ENCODE results near the gene TNNC1.

The TNNC1 gene

DNA sequence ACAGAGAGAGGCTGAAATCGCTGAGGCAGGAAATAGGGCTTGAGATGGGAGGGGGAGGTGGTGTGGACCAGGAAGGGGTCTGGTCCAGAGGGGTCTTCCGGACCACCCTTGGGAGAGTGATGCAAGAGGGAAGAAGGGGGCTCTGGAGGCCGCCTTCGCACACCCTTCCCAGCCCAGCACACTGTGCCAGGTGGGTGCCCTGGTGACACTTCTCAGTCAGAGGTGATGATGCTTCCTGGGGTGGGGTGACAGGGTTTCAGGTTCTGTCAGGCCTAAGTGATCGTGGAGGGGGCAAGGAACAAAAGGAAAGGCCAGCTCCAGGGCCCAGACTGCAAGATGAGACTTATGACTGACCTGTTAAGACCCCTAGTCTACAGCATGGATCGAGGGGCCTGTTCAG is 21.6 kb downstream of the TNNC1 start:
- no peak for DNase-seq (ENCODE audit: low read depth in 2 of 2)

DNA sequence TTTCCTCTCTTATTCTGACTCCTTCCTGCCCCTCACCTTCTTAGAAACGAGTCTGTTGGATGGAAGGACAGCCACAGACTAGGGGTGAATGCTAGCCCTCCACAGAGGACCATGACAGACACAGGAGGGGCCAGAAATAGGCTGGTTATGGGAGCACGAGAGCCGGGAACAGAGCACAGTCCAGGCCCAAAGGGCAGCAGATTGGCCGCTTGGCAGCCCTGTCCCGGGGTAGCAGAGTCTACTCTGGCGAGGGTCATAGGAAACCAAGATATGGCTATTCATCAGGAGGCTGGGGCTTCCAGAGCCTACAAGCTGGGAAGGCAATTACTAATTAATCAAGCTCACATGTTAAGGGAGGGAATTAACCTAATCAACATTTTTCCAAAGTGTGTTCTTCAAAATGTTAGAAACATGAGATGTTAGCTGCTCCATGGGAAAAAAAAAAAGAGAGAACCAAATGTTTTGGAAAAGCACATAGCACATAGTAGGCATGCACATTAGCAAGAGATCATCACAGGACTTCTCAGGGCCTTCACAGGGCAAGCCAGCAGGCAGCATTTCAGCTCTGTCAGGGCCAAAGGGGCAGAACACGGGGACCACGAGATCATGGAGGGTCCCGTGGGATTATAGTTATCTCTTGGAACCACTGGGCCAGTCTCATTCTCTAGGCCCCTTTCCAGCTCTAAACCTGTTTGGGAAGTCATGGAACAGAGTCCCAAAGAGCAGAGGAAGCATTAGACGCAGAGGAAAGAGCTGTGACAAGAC is 22.2 kb downstream of the TNNC1 start:
- DNase-seq (ENCODE audit: low read depth in 2 of 2) = no peak

GRCh38 chr3:52430416-52430810 is 23.4 kb downstream of the TNNC1 start:
- no peak for DNase-seq (ENCODE audit: low read depth in 2 of 2)

DNA sequence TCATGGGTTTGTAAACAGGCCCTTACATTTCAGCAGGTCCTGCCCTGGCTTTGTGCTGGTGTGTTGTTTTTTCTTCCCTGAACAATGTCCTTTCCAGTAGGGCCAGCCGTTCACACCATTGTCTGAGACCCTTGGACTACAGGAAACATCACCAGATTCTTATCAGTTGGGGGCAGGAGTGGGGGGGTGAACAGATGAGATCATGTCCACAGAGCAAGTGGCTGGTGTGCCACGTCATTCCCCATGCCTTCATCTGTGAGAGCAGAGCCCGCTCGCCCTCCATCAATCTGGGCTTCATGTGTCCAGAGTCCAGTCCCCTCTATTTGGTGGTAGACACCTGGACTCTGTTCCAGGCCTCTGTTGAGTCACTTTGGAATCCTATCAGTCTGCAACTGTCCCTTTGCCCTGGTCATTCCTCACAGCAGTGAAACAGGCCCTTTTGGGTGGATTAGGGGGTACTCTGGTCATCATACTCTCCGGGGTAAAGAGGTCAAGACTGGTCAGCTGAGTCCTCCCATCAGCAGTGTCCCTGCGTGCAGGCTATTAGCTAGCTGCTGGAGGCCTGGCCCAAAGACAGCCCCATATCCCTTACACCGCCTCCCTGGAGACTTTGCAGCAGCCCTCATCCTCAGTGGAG is 23.9 kb downstream of the TNNC1 start:
- no peak for DNase-seq (ENCODE audit: low read depth in 2 of 2)

- DNase-seq (ENCODE audit: low read depth in 2 of 2) = no peak
These were observed 24.8 kb downstream of the TNNC1 start for GRCh38 chr3:52429031-52429430.

- no peak for DNase-seq (ENCODE audit: low read depth in 2 of 2)
These were observed 25.5 kb downstream of the TNNC1 start for GRCh38 chr3:52428151-52429005.

DNA sequence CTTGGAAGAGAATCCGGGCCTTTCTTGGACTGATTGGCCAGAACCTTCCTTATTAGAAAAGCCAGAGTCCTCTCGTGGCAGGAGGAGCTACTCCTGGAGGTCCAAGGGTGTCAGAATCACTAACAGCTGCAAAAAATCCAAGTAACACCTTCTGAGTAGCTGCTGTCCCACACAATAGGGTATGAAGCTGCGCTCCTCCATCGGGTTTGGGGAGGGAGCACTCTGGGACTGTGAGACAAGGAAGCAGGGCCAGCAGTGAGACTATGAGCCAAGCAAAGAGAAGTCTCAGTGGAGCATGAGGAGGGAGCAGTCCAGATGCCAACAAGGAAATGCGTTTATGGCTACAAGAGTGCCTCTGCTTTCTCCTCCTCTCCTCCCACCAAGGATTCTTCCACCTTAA is 30.7 kb downstream of the TNNC1 start:
- DNase-seq (ENCODE audit: low read depth in 2 of 2) = no peak

- DNase-seq (ENCODE audit: low read depth in 2 of 2) = no peak
These were observed 31.2 kb downstream of the TNNC1 start for GRCh38 chr3:52422669-52423068.

- no peak for DNase-seq (ENCODE audit: low read depth in 2 of 2)
These were observed 33.5 kb downstream of the TNNC1 start for GRCh38 chr3:52420388-52420787.

DNA sequence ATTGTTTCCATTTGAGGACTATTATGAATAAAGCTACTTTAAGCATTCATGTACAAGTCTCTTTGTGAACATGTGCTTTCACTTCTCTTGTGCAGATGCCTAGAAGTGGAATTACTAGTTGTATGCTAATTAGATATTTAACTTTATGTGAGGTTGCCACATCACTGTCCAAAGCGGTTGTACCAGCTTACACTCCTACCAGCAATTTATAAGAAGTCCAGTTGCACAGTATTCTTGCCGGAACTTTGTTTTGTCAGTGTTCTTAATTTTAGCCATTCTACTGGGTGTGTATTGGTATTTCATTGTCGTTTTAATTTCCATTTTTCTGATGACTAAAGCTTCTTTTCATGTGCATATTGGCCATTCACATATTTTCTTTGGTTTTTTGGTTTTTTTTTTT is 38.0 kb downstream of the TNNC1 start:
- no peak for DNase-seq (ENCODE audit: low read depth in 2 of 2)

DNA sequence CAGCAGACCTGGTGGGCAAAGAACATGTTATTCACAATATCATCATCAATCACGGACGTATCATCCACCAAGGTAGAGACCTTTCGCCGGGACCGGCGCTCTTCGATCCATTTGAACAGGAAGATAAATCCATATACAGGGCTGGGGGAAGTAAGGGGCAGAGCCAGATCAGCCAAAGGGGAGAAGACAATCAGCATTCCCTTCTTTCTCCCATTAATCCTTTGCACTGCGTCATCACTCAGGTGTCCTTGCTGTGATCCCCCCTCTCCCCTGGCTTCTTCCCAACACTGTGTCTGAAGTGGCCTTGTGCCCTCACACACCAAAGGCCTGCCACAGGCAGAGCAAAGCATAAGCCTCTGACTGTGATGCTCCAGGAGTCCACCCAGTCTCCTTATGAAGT is 45.4 kb downstream of the TNNC1 start:
- no peak for DNase-seq (ENCODE audit: low read depth in 2 of 2)

GRCh38 chr3:52407779-52408178 is 46.1 kb downstream of the TNNC1 start:
- DNase-seq (ENCODE audit: low read depth in 2 of 2) = no peak

GRCh38 chr3:52406791-52407510 is 46.9 kb downstream of the TNNC1 start:
- no peak for DNase-seq (ENCODE audit: low read depth in 2 of 2)

DNA sequence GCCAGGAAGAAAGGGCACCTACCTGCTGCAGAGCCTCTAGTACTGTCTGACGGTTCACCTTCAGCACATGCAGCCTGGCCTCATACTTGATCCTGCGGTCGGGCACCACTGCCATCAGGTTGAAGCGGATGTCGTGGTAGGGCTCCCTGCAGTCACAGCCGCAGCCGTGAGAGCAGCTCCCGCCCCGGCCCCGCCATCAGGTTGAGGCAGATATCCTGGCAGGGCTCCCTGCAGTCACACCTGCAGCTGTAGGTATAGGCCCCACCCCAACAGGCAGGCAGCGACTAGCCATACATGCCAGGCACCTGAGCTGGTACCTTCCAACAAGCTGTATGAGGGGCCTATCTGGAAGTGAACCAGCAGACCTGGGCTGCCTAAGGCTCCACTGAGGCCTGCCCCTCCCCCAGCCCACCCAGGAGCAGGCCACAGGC is 47.6 kb downstream of the TNNC1 start:
- DNase-seq (ENCODE audit: low read depth in 2 of 2) = no peak

DNA sequence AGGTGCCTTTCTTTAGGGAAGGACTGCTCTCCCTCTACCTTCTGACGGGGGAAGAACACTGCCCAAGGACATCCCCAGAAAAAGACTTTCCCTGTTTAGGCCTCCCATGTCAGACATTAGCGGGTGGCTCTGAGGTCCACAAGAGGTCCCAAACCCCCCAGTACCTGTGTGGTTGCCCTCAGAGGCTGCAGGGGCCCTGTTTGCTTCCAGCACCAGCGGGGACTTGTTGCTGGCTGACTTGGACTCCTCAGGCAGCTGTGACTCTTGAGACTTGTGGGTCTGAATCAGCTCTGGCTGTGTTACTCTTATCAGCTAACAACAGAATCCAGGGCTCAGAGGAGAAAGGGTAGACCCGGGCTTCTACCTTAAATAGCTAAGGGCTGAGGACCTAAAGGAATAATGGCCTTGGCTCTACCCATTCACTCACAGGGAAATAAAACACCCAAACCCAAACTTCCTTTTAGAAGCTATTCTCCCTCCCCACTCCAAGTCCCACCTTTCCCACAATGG is 48.2 kb downstream of the TNNC1 start:
- DNase-seq (ENCODE audit: low read depth in 2 of 2) = no peak

GRCh38 chr3:52405066-52405465 is 48.8 kb downstream of the TNNC1 start:
- DNase-seq (ENCODE audit: low read depth in 2 of 2) = no peak

GRCh38 chr3:52404391-52404790 is 49.5 kb downstream of the TNNC1 start:
- DNase-seq (ENCODE audit: low read depth in 2 of 2) = no peak

- DNase-seq (ENCODE audit: low read depth in 2 of 2) = no peak
These were observed 49.9 kb downstream of the TNNC1 start for GRCh38 chr3:52403955-52404354.

- no peak for DNase-seq (ENCODE audit: low read depth in 2 of 2)
These were observed 50.5 kb downstream of the TNNC1 start for GRCh38 chr3:52403271-52403841.

DNA sequence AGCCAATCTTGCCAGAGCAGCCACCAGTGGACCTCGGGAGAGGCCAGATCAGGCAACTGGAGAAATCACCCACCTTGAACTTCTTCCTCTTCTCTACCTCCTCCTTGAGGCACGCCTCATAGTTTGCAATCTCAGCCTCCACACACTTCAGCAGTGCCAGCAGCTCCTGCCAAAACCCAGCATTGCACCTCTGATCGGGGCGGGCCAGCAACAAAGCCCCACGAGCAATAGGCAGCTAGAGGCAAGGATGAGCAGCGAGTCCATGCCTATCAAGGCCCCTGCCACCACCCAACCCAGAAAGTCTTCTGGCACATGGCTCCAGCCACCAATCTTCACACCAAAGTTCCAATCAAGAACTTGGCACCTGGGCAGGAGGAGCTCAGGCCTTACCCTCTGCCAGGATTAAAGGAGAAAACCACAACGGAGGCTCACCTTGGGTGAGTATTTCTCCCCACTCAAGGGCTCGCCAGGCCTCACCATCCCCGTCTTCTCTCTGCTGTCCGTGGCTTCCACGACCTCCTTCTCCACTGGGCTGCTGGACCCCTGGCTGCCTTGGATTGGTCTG is 51.1 kb downstream of the TNNC1 start:
- no peak for DNase-seq (ENCODE audit: low read depth in 2 of 2)

GRCh38 chr3:52402101-52402521 is 51.7 kb downstream of the TNNC1 start:
- no peak for DNase-seq (ENCODE audit: low read depth in 2 of 2)

Measured in stimulated activated CD8-positive, alpha-beta memory T cell treated with anti-CD3 and anti-CD28 coated beads, Interleukin-2, amount 100 ng/mL, for 48 hours (primary cell).